HepG2 (cell line): ENCODE data around the gene ATG4B. TPM values are rescaled to one million over a fixed set of nuclear protein-coding genes. Genes with fewer than 3 reads are reported as not detected.
A peak's percentile ranks its signal among the peaks of the same experiment; 100 is the strongest.

Experiments
- BRD4 ChIP-seq: sonication (generic); formaldehyde crosslinking; IDR thresholded peaks from 2 replicates; pipeline ENCODE4 v1.4.0; 2020; ENCODE audit warnings: missing genetic modification reagents
- CCAR2 ChIP-seq: fragments of 200-400 bp; formaldehyde crosslinking; optimal IDR thresholded peaks from 2 replicates; pipeline ENCODE3; 2018; ENCODE audit warnings: low read depth, mild to moderate bottlenecking, low read length, moderate library complexity
- HNRNPH1 ChIP-seq: fragments of 200-400 bp; formaldehyde crosslinking; optimal IDR thresholded peaks from 2 replicates; pipeline ENCODE3; 2017; ENCODE audit warnings: mild to moderate bottlenecking, low read depth, low read length
- HOXA5 ChIP-seq: sonication (generic); formaldehyde crosslinking; IDR thresholded peaks from 2 replicates; pipeline ENCODE4 v1.4.0; 2020; ENCODE audit warnings: missing genetic modification reagents
- IKZF4 ChIP-seq: sonication (generic); formaldehyde crosslinking; IDR thresholded peaks from 2 replicates; pipeline ENCODE4 v1.5.1; 2020; ENCODE audit warnings: borderline replicate concordance, mild to moderate bottlenecking, low read depth, missing genetic modification reagents; ENCODE audit errors: not compliant biosample characterization
- KAT2B ChIP-seq: fragments of 150-350 bp; IDR thresholded peaks from 2 replicates; pipeline ENCODE4 v1.6.1; 2014; ENCODE audit warnings: low read depth, low read length, borderline replicate concordance
- KDM5A ChIP-seq: fragments of 200-600 bp; sonication (generic); IDR thresholded peaks from 2 replicates; pipeline ENCODE4 v1.7.0; 2018; ENCODE audit warnings: antibody characterized with exemption, mild to moderate bottlenecking, low read length, borderline replicate concordance
- KLF11 ChIP-seq: IDR thresholded peaks from 2 replicates; pipeline ENCODE4 v1.6.1; 2016; ENCODE audit warnings: missing compliant biosample characterization
- LBX2 ChIP-seq: sonication (generic); formaldehyde crosslinking; IDR thresholded peaks from 2 replicates; pipeline ENCODE4 v1.5.0; 2020; ENCODE audit warnings: missing genetic modification reagents, mild to moderate bottlenecking, borderline replicate concordance
- MBNL3 ChIP-seq: fragments of 250-450 bp; sonication (Bioruptor Pico); conservative IDR thresholded peaks from 2 replicates; pipeline ENCODE4 v1.8.0; 2022; ENCODE audit warnings: mild to moderate bottlenecking, inconsistent platforms
- MEF2D ChIP-seq: sonication (generic); formaldehyde crosslinking; IDR thresholded peaks from 2 replicates; pipeline ENCODE4 v1.5.1; 2020; ENCODE audit warnings: mild to moderate bottlenecking, missing genetic modification reagents
- NFIB ChIP-seq: sonication (generic); formaldehyde crosslinking; IDR thresholded peaks from 2 replicates; pipeline ENCODE4 v1.9.0; 2021; ENCODE audit warnings: missing genetic modification reagents, mild to moderate bottlenecking, borderline replicate concordance
- SRY ChIP-seq: sonication (generic); formaldehyde crosslinking; IDR thresholded peaks from 2 replicates; pipeline ENCODE4 v1.8.0; 2022; ENCODE audit warnings: mild to moderate bottlenecking, missing genetic modification reagents
- ZBTB39 ChIP-seq: sonication (generic); formaldehyde crosslinking; IDR thresholded peaks from 2 replicates; pipeline ENCODE4 v1.5.0; 2020; ENCODE audit warnings: missing genetic modification reagents
- ZC3H4 ChIP-seq: sonication (generic); formaldehyde crosslinking; IDR thresholded peaks from 2 replicates; pipeline ENCODE4 v1.4.0; 2020; ENCODE audit warnings: missing genetic modification reagents, borderline replicate concordance
- ZFP36L2 ChIP-seq: sonication (generic); formaldehyde crosslinking; IDR thresholded peaks from 2 replicates; pipeline ENCODE4 v1.4.0; 2020; ENCODE audit warnings: missing genetic modification reagents
- ZFY ChIP-seq: sonication (generic); formaldehyde crosslinking; IDR thresholded peaks from 2 replicates; pipeline ENCODE4 v1.4.0; 2020; ENCODE audit warnings: missing genetic modification reagents
- ZHX2 ChIP-seq, 2 experiments: sonication (generic) in 1 of 2; formaldehyde crosslinking in 1 of 2; IDR thresholded peaks; 2 replicates each; pipeline versions ENCODE4 v1.6.1 to v1.9.0; 2014 to 2022; ENCODE audit warnings: antibody characterized with exemption in 1 of 2, borderline replicate concordance in 1 of 2, inconsistent platforms in 1 of 2, low read depth in 1 of 2, missing genetic modification reagents in 1 of 2
- ZNF260 ChIP-seq: sonication (generic); formaldehyde crosslinking; IDR thresholded peaks from 2 replicates; pipeline ENCODE4 v1.4.0; 2020; ENCODE audit warnings: missing genetic modification reagents, low read depth, mild to moderate bottlenecking, borderline replicate concordance
- ZNF546 ChIP-seq: sonication (generic); formaldehyde crosslinking; conservative IDR thresholded peaks from 2 replicates; pipeline ENCODE4 v1.8.1; 2023; ENCODE audit warnings: mild to moderate bottlenecking, missing genetic modification reagents
- polyA plus RNA-seq, 8 experiments: library from polyadenylated mRNA; depleted of rRNA in 3 of 8; stranded (reverse) in 7 of 8; unstranded in 1 of 8; fragments of >200 nt; fragmentation: Illumina TruSeq in 4 of 8; extraction: Trizol in 4 of 8; gene quantifications; 2 replicates each; pipeline versions ENCODE4 v1.2.1 to v1.2.3, GENCODE V29; 2011 to 2016; ENCODE audit warnings: low read depth in 4 of 8, missing spikeins in 1 of 8, mixed read lengths in 1 of 8; ENCODE audit not compliant: insufficient read depth in 1 of 8
- total RNA-seq, 5 experiments: library from RNA; depleted of rRNA; stranded (reverse); fragments of >200 nt; fragmentation: Illumina TruSeq; extraction: Trizol; gene quantifications; 2 replicates each; pipeline ENCODE4 v1.2.3, GENCODE V29; 2016; ENCODE audit warnings: low read depth in 1 of 5

Gene ATG4B
- total and polyA plus RNA-seq, 2 of the 13 experiments (the other 11 are each of a cell fraction or from before 2014, with no cell fraction given): 95.5 to 239 TPM

DNA sequence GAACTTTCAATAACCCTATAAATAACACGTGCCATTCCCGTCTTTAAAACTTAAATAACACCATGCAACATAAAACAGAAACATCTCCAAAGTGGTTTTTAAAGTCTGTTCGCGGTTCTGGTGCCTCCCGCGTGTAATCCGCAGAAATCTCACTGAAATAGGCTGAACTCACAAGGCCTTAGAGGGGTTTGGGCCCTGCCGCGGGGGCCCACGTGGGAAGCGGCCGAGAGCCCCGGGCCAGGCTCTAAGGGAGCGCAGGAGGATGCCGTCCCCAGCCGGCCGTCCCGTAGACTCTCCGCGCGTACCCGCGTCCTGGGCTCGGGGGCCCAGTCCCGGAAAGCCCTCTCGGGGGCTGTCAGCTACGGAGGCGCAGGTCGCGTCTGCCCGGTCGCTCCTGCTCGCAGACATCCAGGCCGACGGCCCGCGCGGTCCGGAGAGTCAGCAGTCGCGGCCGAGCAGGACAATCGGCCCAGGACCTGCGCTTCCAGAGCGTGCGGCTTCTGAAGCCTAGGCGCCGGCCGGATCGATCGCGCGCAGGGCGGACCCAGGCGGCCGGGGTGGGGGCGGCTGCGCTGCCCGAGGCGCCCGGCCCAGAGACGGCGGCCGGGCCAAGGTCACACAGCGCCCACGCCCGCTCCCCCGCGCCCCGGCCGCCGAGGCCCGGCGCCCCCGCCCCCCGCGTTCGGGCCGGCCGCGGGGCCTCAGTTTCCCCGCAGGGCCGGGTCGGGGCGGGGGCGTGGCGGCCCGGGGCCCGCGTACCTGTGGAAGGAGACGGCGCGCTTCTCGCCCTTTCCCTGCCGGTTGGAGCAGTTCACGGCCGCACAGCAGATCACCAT lies 1.1 kb upstream of the ATG4B start (continued):
- TF ChIP-seq ZBTB39 (CRISPR knock-in tag): no peak
- no peak for TF ChIP-seq HNRNPH1
- TF ChIP-seq BRD4 (CRISPR knock-in tag): no peak
- TF ChIP-seq MEF2D (CRISPR knock-in tag): no peak
- no peak for TF ChIP-seq ZHX2 (IDR thresholded peaks at IDR 0.05; ENCODE audit: low read depth)
- no peak for TF ChIP-seq ZHX2 (CRISPR knock-in tag; IDR thresholded peaks at IDR 0.05; ENCODE audit: borderline replicate concordance)
- no peak for TF ChIP-seq ZNF546
- peak; percentile 54; the same call in 1 of the 2 replicates for TF ChIP-seq KDM5A
- peak; percentile 17 for TF ChIP-seq IKZF4 (CRISPR knock-in tag)
- TF ChIP-seq HOXA5 (CRISPR knock-in tag): no peak
- TF ChIP-seq KAT2B: no peak
- TF ChIP-seq LBX2 (CRISPR knock-in tag): no peak
- TF ChIP-seq CCAR2: no peak
- no peak for TF ChIP-seq ZC3H4 (CRISPR knock-in tag)
- no peak for TF ChIP-seq NFIB (CRISPR knock-in tag)
- TF ChIP-seq ZNF260 (CRISPR knock-in tag): no peak
- TF ChIP-seq SRY (CRISPR knock-in tag): peak; percentile 63; the same call in 1 of the 2 replicates
- TF ChIP-seq ZFY (CRISPR knock-in tag): peak; percentile 47
- no peak for TF ChIP-seq MBNL3 (CRISPR knock-in tag)
- TF ChIP-seq KLF11 (CRISPR knock-in tag): no peak
- TF ChIP-seq ZFP36L2 (CRISPR knock-in tag): no peak
